ENCODE measurements around the gene HECTD2.
"Not testable (repeated sequence)": the region's sequence is repeated elsewhere in the genome, so short reads cannot be mapped to it uniquely, and the experiment has no call there.

Gene HECTD2

DNA sequence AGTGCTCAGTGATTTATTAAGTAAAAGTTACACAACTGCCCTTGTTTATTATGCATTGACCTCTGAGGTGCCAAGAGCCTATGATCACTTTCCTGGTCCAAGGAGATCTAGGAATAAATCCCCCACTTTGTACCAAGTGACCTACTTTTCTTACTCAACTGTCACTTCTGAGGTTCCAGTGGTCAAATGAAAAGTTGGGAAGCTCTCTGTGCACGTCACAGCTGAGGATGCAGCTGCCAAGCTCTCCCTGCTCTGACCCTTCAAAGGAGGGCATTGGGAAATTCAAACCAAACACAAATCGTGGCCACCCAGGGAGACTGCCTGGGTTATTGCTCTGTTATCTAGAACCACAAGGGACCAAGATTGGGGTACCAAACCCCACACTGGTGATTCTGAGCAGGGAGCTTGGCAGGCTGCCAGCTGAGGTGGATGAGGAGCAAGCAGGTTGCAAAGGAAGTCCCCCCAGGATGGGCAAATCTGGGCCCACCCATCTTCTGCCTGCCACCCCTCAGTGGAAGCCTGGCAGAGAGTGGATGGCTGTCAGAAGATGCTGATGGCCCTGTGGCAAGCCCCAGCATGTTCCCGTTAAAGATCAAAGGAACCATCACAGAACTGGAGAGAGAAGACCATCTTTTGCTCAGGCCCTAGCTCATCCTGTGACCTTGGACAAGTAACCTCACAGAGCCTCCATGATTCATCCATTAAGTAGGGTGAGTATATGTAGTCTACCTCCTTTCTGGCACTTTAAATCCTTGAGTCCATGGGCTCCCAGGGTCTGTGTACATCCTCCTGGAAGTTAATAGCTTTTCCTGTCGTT lies 116.0 kb downstream of the HECTD2 start:
- no peak for TF ChIP-seq POLR2AphosphoS5 (IDR thresholded peaks at IDR 0.05; ENCODE audit: low read depth, low read length)
- no peak for TF ChIP-seq POLR2A (IDR thresholded peaks at IDR 0.05; ENCODE audit: low read depth, low read length)
- no peak for TF ChIP-seq TAF1 (IDR thresholded peaks at IDR 0.05; ENCODE audit: borderline replicate concordance, low read depth, low read length)
- no peak for DNase-seq (ENCODE audit: insufficient read length)
- FAIRE-seq = no peak

DNA sequence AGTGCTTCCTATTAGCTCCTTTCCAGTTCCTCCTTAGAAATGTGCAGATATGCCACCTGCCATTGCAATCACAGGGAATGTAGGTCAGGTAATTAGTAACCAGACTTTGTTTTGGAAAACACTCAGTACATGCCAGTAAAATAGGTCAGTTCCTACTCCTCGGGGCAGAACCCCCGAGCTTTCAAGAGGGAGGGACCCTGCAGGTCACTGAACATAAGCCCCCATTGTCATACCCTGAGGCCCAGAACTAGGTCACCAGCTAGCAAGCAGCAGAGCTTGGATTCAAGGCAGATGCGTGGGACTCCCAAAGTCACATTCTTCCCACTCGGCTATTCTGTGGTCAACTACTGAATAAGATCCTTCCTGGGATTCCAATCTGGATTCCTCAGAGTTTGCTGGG lies 117.9 kb downstream of the HECTD2 start:
- DNase-seq (ENCODE audit: insufficient read length) (no peak), FAIRE-seq (no peak)
- no peak for TF ChIP-seq POLR2A (IDR thresholded peaks at IDR 0.05; ENCODE audit: low read depth, low read length)

DNA sequence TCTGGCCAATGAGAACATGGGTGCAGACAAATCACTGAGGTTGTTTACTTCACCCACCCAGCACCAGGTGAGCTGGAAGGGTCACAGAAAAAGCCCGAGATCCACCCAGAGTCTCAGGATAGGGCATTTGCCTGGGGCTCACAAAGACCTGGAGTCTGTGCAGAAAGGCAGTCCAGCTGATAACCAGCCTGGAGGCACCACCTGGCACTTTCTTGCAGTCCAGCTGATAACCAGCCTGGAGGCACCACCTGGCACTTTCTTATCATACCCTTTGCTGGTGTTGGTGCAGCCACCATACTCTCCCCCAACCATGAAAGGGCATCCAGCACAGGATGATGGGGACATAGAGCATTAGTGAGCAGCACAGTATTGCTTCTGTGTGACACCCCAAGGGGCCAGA lies 118.6 kb downstream of the HECTD2 start:
- no peak for DNase-seq (ENCODE audit: insufficient read length)
- TF ChIP-seq POLR2A (IDR thresholded peaks at IDR 0.05; ENCODE audit: low read depth, low read length) (no peak), TAF1 (IDR thresholded peaks at IDR 0.05; ENCODE audit: borderline replicate concordance, low read depth, low read length) (no peak), POLR2AphosphoS5 (IDR thresholded peaks at IDR 0.05; ENCODE audit: low read depth, low read length) (no peak)
- no peak for FAIRE-seq

DNA sequence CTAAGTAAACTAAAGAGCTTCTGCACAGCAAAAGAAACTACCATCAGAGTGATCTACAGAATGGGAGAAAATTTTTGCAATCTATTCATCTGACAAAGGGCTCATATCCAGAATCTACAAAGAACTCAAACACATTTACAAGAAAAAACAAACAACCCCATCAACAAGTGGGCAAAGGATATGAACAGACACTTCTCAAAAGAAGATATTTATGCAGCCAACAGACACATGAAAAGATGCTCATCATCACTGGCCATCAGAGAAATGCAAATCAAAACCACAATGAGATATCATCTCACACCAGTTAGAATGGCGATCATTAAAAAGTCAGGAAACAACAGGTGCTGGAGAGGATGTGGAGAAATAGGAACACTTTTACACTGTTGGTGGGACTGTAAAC lies 124.6 kb downstream of the HECTD2 start:
- FAIRE-seq; DNase-seq (ENCODE audit: insufficient read length): not testable (repeated sequence)

DNA sequence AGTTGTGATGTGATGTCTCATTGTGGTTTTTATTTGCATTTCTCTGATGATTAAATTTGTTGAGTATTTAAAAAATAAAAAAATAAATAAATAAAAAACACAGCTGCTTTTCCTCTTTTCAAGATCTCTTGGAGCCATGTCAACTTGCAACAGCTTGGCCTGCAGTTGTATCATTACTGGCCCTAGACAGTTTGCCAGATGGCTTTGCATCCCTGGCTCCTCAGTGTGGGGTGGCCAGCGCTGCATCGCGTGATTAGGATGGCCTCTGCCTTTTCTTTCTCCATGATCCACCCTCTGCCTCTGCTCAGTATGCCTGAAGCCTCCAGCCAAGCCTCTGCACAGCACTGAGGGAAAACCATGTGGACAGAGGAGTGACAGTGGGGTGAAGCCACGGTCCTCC lies 126.0 kb downstream of the HECTD2 start:
- TF ChIP-seq POLR2AphosphoS5 (IDR thresholded peaks at IDR 0.05; ENCODE audit: low read depth, low read length) = no peak
- FAIRE-seq = no peak

DNA sequence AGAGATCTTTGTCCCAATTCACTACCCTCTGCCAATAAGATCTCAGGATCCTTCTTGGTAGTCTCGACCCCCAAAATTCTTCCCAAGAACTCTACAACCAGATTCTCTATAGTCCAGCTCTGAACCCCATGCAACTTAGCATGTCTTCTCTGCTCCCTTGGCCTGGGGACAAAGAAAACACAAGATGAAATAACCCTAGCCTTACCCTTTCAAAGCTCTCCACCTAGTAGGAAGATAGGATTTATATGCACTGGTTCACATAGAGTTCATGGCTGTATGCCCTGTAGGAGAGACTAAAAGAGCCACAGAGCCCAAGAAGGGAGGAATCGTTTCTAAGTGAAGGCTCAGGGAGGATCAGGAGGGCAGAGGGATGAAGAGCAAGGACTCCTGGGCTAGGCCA lies 126.6 kb downstream of the HECTD2 start:
- DNase-seq (ENCODE audit: insufficient read length) (no peak), FAIRE-seq (no peak)
- no peak for TF ChIP-seq POLR2A (IDR thresholded peaks at IDR 0.05; ENCODE audit: low read depth, low read length)
- TF ChIP-seq POLR2AphosphoS5 (IDR thresholded peaks at IDR 0.05; ENCODE audit: low read depth, low read length) = no peak
- TF ChIP-seq TAF1 (IDR thresholded peaks at IDR 0.05; ENCODE audit: borderline replicate concordance, low read depth, low read length) = no peak

More for the DNA sequence above, 126.0 kb downstream of the HECTD2 start:
- DNase-seq (ENCODE audit: insufficient read length) = no peak

DNA sequence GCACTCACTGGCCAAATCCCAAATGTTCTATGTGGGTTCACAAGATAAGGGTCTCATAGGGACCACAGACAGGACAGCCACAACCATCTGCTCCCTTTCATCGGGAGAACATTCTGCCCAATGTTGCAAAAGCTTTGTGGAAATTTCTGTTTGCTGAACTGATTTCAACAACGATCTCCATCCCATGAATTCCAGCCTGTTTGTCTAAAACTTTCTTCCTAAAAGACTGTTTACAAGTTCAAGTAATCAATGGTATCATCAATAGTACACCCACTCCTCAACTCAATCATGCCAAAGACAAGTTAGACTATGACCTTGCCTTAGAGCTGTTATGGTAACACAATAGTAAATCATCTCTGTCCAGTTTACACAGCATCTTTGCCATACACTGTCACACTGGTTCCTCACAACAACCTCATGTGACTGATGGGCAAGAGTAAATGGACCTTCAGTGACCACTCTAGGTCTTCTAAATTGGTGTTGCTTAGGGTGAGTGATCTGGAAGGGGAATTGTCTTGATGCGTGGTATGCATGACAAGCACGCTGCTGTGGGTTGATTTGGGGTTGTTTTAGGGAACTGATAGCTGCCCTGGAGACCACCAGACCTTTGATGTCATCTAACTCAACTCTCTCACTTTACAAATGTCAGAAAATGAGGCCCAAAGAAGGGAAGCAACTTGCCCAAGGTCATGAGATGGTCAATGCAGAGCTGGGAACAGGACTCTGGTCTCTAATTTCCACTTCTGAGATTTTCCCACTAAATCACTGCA lies 127.7 kb downstream of the HECTD2 start:
- DNase-seq (ENCODE audit: insufficient read length) (no peak), FAIRE-seq (no peak)
- no peak for TF ChIP-seq TAF1 (IDR thresholded peaks at IDR 0.05; ENCODE audit: borderline replicate concordance, low read depth, low read length)
- TF ChIP-seq POLR2A (IDR thresholded peaks at IDR 0.05; ENCODE audit: low read depth, low read length) = no peak
- TF ChIP-seq POLR2AphosphoS5 (IDR thresholded peaks at IDR 0.05; ENCODE audit: low read depth, low read length) = no peak

DNA sequence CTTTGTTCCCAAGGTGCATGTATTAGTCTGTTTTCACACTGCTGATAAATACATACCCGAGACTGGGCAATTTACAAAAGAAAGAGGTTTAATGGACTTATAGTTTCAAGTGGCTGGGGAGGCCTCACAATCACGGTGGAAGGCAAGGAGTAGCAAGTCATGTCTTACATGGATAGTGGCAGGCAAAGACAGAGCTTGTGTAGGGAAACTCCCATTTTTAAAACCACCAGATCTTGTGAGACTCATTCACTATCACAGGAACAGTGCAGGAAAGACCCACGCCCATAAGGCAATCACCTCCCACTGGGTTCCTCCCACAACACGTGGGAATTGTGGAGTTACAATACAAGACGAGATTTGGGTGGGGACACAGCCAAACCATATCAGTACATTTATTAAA lies 129.8 kb downstream of the HECTD2 start:
- DNase-seq (ENCODE audit: insufficient read length) (no peak), FAIRE-seq (no peak)
- no peak for TF ChIP-seq POLR2A (IDR thresholded peaks at IDR 0.05; ENCODE audit: low read depth, low read length)
- no peak for TF ChIP-seq POLR2AphosphoS5 (IDR thresholded peaks at IDR 0.05; ENCODE audit: low read depth, low read length)
- TF ChIP-seq TAF1 (IDR thresholded peaks at IDR 0.05; ENCODE audit: borderline replicate concordance, low read depth, low read length) = no peak

DNA sequence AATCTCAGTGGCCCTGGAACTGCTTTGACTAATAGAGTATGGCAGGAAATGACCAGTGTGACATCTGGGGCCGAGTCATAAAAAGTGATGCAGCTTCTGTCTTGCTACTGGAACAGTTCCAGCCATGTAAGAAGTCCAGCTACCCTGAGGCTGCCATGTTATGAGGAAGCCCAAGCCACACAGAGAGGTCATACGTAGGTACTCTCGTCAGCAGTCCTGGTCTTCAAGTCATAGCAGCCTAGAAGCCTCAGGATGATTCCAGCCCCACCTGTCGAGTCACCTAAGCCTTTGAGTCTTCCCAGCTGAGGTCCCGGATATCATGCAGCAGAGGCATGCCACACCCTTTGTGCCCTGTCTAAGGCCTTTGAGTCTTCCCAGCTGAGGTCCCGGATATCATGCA lies 130.6 kb downstream of the HECTD2 start:
- FAIRE-seq = no peak
- no peak for DNase-seq (ENCODE audit: insufficient read length)
- no peak for TF ChIP-seq POLR2AphosphoS5 (IDR thresholded peaks at IDR 0.05; ENCODE audit: low read depth, low read length)
- TF ChIP-seq POLR2A (IDR thresholded peaks at IDR 0.05; ENCODE audit: low read depth, low read length) = no peak
- TF ChIP-seq TAF1 (IDR thresholded peaks at IDR 0.05; ENCODE audit: borderline replicate concordance, low read depth, low read length) = no peak

DNA sequence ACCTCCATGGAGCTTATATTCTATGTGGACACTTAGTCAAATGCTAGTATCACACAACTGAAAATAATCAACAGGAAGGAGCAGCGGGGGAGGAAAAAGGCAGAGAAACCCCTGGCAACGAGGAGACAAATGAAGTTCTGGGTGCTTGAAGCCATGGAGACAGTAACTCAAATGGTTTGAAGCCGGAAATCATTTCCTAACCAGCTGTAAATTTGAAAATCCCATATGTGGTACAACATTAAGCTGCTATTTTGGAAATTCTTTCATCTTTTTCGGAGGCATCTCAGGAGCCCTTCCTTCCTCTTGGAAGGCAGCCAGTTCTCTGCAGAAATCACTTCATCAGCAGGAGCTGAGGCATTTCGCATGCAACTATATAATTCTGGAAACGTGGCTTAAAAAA lies 131.3 kb downstream of the HECTD2 start:
- FAIRE-seq = no peak
- TF ChIP-seq POLR2A (IDR thresholded peaks at IDR 0.05; ENCODE audit: low read depth, low read length) = no peak
- no peak for TF ChIP-seq POLR2AphosphoS5 (IDR thresholded peaks at IDR 0.05; ENCODE audit: low read depth, low read length)
- no peak for TF ChIP-seq TAF1 (IDR thresholded peaks at IDR 0.05; ENCODE audit: borderline replicate concordance, low read depth, low read length)
- DNase-seq (ENCODE audit: insufficient read length) = no peak

DNA sequence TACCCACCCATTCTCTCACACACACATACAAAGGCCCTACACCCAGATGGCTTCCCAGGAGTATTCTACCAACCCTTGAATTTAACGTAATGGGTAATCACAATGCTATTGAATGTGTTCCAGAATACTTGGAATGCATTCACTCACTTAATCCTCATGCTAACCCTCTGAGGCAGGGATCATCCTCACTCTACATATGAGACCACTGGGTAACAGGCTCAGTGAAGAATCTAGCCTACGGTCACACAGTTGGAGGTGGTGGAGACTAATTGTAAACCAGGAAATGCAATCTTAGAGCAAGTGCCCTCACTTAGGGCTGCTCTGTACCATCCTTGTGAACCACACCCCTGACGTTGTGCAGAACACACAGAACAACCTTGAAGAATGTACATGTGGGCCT lies 135.2 kb downstream of the HECTD2 start:
- FAIRE-seq = no peak
- TF ChIP-seq POLR2AphosphoS5 (IDR thresholded peaks at IDR 0.05; ENCODE audit: low read depth, low read length) = no peak
- TF ChIP-seq TAF1 (IDR thresholded peaks at IDR 0.05; ENCODE audit: borderline replicate concordance, low read depth, low read length) = no peak
- TF ChIP-seq POLR2A (IDR thresholded peaks at IDR 0.05; ENCODE audit: low read depth, low read length) = no peak
- no peak for DNase-seq (ENCODE audit: insufficient read length)

DNA sequence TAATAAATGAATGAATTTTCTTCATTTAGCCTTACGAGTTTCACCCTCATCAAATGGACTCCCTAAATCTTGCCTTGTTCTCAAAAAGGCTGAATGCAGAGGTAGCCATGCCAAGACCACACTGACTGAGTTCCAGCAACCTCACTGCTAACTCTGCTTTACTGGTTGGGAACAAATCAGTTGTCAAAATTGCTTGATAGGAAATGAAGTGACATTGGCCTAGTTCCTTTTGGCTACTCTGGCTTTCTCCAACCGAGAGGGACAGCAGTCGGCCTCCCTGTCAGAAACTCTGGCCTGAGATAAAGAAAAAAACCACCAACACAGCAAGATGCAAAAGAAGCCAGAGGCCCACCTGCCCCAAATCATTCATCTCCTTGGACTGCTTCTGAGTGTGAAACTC lies 135.7 kb downstream of the HECTD2 start:
- no peak for FAIRE-seq
- TF ChIP-seq POLR2AphosphoS5 (IDR thresholded peaks at IDR 0.05; ENCODE audit: low read depth, low read length) = no peak
- no peak for TF ChIP-seq TAF1 (IDR thresholded peaks at IDR 0.05; ENCODE audit: borderline replicate concordance, low read depth, low read length)
- no peak for TF ChIP-seq POLR2A (IDR thresholded peaks at IDR 0.05; ENCODE audit: low read depth, low read length)
- DNase-seq (ENCODE audit: insufficient read length) = no peak

Measured in GM12892 (cell line).